EL (cell line): ENCODE measurements around the gene COL15A1.

Experiments
- DNase-seq: peaks from one replicate; pipeline ENCODE4 v3.0.0-alpha.2; 2016

The COL15A1 gene

DNA sequence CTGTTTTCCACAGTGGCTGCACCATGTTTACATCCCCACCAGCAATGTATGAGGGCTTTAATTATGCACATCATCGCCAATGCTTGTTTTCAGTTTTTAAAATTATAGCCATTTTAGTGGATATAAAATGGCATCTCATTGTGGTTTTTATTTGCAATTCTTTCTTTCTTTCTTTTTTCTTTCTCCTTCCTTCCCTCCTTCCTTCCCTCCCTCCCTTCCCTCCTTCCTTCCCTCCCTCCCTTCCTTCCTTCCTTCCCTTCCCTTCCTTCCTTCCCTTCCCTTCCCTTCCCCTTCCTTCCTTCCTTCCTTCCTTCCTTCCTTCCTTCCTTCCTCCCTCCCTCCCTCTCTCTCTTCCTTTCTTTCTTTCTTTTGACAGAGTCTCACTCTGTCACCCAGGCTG, 6.6 kb downstream of the COL15A1 start:
- no peak for DNase-seq

DNA sequence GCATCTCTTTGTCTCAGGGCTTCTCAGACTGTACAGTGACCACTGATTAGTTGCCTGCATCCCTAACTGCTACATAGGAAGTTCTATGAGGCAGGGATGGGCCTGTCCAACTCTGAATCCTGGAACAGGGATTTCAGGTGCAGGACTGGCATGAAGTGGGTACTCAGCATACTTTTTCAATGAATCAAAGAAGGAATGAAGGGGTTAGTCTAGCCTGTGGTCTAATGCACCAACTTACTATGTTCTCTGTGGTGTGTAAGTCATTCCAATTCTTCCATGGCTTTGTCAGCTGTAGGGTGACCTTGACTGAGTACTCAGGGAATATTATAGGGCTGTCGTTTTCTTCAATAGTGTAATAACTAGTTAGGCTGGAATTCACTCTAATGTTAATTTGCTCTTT, 8.3 kb downstream of the COL15A1 start:
- no peak for DNase-seq

DNA sequence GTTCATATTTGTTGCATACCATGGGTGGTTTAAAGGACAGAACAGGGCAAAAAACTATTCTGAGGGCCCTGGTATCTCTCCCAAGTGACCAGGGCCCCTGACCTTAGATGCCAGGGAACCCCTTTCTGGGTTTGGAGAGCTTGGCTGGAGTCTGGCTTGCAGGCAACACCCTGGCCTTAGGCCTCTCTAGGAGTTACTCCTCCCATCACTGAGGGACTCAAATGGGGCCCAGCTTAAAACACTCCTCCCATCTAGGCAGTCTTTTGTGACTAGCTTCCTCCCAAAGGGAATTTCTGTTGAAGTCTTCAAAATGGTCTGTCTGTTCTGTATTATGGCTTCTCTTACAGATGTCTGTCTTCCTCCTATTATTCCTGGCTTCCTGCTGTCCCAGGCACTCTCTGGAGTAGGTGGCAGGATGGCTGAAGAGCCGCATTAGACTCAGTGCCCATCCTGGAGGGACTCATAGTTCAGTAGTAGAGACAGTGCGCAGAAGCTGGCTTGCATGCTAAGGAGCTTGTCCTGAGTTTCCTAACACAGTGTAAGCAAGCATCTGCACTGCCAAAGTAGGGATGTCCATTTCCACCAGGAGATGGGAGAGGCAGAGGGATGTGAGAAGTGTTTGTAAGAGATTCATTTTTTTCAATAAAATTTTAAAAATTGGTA, 10.0 kb downstream of the COL15A1 start:
- no peak for DNase-seq

DNA sequence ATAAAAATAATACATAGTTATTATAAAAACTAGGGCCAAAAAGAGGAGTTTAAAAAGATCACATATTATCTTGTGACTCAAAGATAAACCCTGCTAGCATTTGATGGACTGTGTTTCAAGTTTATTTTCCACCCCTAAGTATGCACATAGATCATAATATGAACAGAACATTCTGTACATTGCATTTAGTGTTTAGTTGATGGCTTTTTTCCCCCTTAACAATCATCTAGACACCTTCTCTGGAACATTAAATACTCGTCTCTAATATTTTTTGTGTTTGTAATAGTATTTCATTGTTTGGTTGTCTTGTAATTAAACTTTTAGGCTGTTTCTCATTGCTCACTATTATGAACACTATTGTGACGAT, 10.5 kb downstream of the COL15A1 start:
- DNase-seq = no peak

DNA sequence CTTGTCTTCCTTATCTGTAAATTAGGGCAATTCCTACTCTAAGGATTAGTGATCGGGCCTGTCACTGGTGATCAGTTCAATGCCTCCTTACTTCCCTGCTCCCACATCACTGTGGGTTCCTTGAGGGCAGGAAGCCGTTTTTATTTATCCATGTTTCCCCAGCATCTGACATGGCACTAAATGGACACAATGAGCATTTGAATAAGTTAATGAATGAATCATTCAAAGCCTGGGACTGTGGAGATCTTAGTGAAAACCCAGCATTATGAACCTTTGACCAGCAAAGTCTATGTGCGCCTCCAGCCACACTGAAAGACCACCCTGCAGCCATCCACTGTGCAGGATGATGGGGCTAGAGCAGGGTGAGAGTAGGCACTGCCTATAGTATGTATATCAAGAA, 11.6 kb downstream of the COL15A1 start:
- no peak for DNase-seq

DNA sequence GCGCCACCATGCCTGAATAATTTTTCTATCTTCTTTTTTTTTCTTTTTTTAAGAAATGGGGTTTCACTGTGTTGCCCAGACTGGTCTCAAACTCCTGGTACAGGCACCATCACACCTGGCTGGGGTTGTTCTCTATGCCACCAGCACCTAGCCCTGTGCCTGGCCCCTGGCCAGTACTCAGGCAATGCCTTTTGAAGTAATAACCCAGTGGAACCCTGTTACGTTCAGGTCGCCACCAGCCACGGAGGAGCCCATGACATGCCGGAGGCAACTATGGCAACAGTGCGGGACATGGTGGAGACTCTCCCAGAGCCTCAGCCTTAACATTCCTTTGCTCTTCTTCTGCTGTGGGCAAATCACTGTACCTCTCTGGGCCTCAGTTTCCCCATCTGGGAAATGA, 14.1 kb downstream of the COL15A1 start:
- no peak for DNase-seq

DNA sequence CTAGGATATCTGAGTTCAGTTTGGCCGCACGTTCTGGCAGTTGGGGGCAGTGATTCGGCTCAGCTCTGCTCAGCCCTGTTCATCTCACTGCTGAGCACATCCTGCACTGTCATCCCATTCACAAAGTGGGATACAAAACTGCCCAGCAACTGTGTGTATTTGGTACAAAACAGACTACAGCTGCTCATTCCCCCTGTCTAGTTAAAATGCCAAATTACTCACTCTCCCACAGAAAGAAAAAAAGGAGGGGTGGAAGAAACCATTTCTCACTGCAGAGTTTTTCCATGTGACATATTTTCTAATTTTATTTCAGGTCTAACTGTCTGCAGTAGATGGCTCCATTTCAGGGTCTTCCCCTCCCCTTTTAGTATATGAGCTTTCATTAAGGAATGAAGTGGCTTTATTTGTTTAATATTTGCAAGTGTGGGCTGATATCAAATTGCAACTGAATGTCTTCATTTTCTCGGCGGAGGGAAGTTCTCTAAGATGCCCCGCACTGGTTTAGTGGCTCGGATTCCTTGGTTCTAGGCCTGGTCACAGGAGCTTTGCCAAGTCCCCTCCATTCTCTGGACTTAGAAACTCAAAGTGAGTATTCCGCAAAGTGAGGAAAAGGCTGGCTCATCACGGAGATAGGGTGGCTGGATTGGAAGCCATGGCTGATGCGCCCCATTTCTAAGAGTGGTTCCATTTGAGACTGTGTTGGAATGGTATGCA, 14.7 kb downstream of the COL15A1 start:
- peak; percentile 84 for DNase-seq

DNA sequence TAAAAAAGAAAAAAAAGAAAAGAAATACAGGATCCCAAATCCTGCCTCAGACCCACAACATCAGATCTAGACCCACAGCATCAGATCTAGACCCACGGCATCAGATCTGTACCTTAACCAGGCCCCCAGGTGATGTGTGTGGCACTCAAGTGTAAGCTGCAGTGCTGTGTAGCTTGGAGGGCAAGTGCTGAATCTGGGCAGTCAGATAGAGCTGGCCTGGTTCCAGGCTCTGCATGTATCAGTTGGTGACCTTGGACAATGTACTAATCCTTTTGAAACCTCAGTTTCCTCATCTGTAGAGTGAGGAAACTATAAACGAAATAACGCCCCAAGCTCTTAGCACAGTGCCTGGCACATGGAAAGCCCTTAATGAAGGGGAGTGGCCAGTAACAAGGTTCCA, 16.7 kb downstream of the COL15A1 start:
- DNase-seq = no peak

DNA sequence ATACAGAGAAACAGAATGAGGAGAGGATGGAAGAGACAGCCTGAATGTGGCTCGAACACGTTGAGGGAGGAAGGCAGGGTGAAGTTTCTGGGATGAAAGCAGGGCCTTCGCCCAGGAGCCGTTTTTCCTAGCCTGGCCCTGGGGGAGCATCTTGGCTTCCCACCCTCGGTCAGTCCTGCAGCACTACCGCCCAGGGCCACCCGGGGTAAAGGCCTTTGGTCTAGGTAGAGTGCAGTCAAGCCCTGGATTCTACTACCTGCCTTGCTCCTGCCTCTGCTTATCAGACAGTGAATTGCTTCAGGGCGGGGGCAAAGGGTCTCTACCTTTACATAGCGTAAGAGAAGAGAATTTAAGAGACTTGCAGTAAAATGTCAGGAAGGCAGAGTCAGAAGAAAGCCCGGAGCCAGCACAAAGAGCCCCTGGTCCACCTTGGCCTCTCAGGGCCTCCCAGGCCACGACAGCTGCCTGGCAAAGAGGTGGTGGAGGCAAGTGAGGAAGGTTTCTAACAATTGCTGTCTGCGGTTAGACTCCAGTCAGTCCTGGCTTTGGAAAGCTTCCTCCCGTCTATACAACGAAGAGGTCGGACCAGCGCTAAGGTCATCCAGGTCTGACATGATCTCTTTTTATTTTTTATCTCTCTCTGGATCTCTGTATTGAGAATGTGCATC, 17.9 kb downstream of the COL15A1 start:
- DNase-seq = no peak

DNA sequence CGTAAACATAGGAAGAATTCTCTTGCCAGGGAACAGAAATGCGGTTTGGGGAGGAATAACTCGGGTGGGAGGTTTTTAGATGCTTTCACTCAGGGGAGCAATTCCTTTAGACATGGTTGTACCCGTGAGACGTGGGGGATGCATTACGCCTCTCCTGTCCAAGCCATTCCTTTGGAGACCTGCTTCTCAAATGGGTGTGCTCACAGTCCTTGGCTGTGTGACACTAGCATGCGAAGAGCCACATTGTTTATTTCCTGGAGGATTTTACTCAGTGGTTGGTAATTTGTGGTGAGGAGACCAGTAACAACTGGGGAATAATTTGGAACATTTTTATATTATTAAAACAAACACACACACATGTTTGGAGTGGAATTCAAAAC, 18.5 kb downstream of the COL15A1 start:
- DNase-seq = peak; percentile 79

DNA sequence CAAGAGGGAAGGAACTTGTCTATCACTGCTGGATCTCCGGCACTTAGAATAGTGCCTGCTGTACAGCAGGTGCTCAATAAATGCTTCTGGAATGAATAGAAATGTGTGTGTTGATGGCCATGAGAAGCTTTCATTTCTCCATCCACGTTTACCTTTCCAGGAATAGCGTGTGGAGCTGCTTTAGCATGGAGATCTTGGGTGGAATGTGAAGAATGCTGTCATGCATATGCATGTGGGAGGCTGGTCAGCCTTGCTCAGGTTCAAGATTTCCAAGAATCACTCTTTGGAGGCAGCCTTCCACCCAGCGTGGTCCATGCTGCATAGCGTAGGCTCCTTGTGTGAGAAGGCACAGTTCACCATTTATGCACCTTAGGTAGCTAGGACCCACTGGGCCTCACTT, 19.2 kb downstream of the COL15A1 start:
- peak; percentile 58 for DNase-seq

DNA sequence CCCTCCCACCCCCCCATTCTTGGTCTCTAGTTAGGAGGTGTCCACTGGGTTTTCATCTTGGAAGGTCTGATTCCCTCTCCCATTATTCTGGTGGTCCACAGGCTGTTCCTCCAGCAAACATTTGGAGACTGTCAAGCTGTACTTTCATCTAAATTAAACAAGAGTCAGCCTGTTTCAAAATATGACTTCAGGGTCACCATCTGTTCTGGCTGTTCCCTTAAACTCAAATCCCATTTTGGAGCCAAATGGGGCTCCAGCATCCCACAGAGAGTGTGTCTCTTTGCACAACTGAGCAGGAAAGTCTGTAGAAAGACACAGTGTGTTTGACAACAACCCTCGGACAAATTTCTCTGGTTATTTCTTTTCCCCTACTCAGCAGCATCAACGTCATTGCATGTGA, 20.5 kb downstream of the COL15A1 start:
- DNase-seq = no peak

DNA sequence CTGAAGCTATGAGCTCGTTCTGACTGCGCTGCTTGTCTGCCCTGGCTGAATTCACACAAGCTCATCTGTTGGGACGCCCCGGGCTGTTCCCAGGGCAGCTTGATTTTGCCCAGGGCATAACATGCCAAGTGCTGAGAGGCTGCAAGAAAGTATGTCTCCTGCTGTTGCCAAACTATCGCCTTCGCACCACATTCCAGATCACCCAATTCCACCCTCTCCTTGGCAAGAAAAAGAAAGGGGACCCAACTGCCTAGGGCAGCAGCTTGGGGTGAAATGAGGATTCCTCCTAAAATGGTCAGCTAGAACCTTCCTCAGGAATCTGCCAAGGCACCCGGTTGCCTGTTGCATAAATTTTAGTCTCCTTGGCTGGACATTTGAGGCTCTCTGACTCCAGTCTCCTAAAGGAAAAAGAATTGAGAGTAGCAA, 21.2 kb downstream of the COL15A1 start:
- DNase-seq = no peak

DNA sequence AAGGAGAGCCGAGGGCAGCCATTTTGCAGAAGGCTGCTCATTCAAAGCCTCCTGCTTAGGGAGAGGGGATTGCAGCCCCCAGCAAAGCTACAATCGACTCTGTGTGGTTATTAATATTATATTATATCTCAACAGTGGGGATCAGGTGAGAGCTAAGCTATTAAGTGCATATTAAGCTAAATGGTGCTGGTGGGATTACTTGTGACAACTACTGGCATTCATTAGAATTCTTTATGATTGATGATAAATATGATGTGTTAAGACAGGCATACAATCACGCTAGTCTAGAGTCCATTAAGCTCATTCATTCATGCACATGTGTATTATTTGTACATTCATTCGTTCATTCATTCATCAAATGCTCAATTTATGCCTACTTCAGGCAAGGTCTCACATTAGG, 23.0 kb downstream of the COL15A1 start:
- DNase-seq = no peak

DNA sequence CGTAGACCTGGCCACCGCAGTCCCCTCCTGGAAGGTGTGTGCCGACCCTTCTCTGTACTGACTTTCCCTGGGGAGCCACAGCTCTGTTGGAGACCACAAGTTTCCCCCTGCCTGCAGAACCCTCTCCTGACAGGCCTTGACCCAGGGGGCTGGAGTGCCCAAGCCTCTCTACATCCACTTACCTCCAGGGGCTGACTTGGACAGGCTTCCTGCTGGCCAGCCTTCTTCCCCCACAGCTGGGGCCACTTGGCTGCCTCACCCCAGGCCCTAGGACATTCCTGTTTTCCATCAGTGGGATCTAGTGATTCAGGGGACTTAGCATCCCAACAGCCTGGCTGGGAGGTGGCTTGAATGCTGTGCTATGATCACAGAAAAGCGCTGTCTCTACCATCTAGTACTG, 23.6 kb downstream of the COL15A1 start:
- DNase-seq = no peak

DNA sequence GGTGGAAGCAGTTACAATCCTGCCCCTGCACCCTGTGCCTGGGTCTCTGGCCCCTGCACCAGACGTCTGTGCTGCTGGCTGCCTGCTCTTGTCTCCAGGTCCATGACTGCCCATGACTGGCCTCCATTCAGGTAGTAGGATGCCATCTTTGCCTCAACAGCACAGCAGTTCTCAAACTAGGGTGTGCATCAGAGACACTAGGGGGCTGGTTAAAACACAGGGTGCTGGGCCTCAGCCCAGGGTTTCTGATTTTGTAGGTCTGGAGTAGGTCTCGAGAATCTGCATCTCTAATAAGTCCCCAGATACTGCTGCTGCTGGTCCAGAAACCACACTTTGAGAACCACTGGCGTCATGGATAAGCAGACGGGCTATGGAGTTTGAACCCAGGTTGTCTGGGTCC, 24.0 kb downstream of the COL15A1 start:
- DNase-seq = no peak

DNA sequence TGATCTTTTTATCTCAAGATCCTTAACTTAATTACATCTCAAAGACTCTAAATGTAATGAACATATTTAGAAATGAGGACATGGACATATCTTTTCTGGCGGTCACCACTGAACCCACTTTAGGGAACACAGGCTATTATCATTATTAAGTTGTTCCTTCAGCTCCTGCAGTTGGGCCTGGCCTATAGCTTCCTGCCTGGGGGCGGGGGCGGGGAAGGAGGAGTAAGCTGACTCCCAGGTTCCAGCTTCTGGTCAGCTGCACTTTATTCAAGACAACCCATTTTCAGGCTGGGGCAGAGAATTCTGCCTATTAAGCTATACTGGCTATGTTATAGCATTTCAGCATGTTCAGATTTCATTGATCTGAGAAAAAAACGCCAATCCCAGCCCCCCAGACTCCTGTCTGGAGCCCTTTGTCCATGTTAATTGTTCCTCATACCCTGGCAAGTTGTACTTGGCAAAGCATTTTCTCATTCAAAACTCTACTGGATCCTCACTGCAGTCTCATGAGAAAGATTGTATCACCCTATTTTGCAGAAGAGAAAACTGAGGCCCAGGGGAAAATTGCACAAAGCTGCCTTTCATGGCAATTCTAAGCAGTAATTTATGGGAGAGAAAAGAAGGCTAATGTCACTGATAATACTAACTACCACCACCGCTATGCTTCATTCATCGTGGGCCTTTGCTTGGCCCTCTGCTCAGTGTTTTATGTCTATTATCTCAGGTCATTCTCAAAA, 25.1 kb downstream of the COL15A1 start:
- DNase-seq = no peak

DNA sequence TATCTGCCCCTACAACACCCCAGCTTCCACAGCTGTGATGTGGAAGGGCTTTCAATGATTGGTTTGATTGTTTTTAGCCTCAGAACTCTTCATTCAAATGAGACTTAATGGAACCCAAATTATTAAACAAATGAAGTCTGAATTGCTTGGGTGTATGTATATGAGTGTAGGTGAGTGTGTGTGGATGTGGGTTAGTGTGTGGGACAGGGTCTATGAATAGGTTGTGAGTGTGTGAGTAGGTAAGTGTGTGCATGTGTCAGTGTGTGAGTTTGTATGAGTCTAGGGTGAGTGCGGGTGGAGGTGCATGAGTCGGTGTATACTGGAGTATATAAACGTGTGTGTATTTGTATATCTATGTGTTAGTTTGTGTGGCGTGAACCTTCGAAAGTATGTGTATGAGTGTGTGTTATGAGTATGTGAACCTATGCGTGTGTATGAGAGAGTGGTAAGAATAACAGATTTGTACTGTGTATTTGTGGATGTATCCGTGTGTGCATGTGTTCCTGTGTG, 26.9 kb downstream of the COL15A1 start:
- DNase-seq = no peak

DNA sequence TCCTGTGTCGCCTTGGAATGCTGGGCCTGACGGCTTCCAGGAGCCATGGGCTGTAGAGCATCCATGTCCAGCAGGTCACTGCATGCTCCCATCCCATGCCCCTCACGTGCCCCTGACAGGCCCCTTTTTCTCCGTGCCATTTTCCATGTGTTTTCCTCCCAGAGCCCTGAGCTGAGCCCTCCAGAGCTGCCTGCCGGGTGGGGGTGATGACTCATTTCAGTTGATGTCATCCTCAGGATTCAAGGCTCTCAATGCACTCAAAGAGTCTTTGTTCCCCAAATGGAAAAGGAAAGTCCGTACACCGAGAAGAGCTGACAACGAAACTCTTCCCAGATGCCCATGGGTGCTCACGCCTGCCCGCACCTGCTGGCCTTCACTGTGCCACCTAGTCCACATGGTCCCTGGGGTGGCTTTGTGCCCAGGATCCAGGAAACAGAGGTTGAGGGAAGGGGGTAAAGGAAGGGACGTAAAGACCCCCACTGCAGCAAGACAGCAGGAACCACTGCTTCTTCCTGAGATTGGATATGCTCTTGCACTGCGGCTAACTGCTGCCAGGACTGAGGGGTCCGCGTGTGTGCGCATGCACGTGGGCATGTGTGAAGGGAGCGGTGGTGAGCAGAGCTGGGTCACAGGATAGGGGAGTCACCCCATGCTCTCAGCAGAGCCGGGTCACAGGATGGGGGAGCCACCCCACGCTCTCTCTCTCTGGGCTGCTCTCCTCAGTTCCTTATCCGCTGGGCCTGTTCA, 27.6 kb downstream of the COL15A1 start:
- peak; percentile 83 for DNase-seq

DNA sequence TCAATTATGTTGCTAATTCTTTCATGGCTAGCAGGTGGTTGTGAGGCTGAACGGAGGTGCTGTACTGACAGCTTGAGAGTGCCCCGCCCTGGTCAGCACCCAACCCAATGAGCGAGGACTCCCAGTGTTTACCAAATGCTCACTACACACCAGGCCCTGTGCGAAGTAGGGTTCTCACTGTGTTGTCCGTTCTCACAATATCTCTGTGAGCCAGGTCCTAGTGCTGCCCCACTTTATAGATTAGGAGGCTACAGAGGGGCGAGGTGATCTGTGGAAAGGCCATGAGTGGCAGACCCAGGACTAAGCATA, 28.2 kb downstream of the COL15A1 start:
- no peak for DNase-seq

DNA sequence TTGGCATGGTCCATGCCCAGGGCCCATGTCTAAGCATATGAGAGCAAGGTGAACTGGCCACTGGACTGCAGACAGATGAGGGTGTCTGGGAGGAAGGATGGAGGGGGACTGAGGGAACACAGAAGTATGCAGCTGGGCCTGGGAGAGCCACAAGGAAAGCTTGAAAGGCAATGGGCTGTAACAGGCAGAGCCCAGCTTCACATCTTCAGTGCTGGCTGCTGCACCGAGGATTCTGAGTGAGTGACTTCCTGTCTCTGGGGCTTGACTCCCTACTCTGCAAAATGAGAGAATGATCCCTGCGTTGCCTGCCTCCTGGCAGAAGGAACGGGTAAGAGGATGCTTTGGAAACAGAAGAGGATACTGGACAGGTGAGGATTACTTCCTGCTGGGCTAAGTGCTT, 29.0 kb downstream of the COL15A1 start:
- DNase-seq = no peak

DNA sequence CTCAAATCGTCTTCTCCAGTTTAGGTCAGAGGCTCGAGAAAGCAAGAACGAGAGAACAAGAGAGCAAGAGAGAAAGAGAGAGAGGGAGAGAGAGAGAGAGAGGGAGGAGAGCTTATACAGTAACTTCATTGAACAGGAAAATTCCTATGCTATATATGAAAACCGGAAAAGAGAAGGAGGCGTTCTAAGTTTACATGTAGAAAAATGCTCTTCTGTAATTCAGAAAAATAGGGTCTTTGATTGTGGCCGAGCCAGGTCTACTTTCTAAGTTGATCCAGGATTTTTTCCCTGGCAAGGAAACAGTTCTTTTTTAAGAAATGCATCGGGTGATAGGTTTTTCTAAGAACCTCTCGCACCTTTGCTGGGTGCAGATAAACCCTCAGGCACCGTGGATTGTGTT, 29.5 kb downstream of the COL15A1 start:
- no peak for DNase-seq

DNA sequence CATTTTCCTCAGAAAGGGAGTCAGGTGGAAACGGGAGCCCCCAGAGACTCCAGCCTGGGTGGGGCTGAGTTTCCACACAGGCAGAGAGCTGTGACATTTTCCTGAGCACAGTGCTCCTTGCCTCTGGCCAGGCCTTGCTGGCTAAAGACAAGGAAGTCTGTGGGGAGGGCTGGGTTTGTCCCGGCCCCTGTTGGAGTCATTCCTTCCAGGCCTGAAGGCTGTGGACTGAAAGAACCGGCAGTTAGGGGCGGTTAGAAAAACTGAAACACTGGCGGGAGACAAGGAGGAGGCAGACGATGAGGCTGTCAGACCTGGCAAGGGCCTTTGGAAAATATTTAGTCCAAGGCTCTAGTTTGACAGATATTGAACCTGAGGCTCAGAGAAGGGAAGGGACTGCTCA, 29.9 kb downstream of the COL15A1 start:
- no peak for DNase-seq
